Lower leg skin (tissue), 3 donors: ENCODE results near the gene OXCT1.

ENCODE experiments used
- CTCF ChIP-seq, 3 donors: fragments of 450-650 bp; IDR thresholded peaks; one replicate each; pipeline ENCODE4 v1.5.1; 2016; ENCODE audit warnings: antibody characterized with exemption in 3 of 3, mild to moderate bottlenecking in 3 of 3, moderate library complexity in 2 of 3
- POLR2A ChIP-seq, 2 donors: fragments of 450-650 bp; IDR thresholded peaks; one replicate each; pipeline ENCODE4 v1.6.1; 2016 to 2017; ENCODE audit warnings: antibody characterized with exemption in 2 of 2, mild to moderate bottlenecking in 1 of 2, moderate library complexity in 1 of 2

GRCh38 chr5:41778410-41778809, 91.8 kb downstream of the OXCT1 start:
- TF ChIP-seq CTCF (IDR thresholded peaks at IDR 0.05): no peak
- no peak for TF ChIP-seq POLR2A (IDR thresholded peaks at IDR 0.05)
